Measurements from ENCODE around the gene BYSL.

The BYSL gene

GRCh38 chr6:41917528-41917927, 3.8 kb upstream of the BYSL start:
- DNase-seq: no peak

- no peak for DNase-seq
Measured at GRCh38 chr6:41921712-41921998, 356 bp downstream of the BYSL start.

GRCh38 chr6:41922154-41922553, 855 bp downstream of the BYSL start:
- no peak for DNase-seq

GRCh38 chr6:41927253-41927652, 6.0 kb downstream of the BYSL start:
- no peak for DNase-seq

- DNase-seq: no peak
Measured at GRCh38 chr6:41929924-41930323, 8.6 kb downstream of the BYSL start.

GRCh38 chr6:41931792-41932191, 10.5 kb downstream of the BYSL start:
- DNase-seq: no peak

- no peak for DNase-seq
Measured at GRCh38 chr6:41932378-41932777, 11.1 kb downstream of the BYSL start.

GRCh38 chr6:41934278-41935192, 13.2 kb downstream of the BYSL start:
- no peak for DNase-seq

- DNase-seq: no peak
Measured at GRCh38 chr6:41935193-41935574, 13.9 kb downstream of the BYSL start.

GRCh38 chr6:41935685-41936072, 14.4 kb downstream of the BYSL start:
- DNase-seq: no peak

GRCh38 chr6:41936073-41936837, 15.0 kb downstream of the BYSL start:
- DNase-seq: peak; percentile 55

GRCh38 chr6:41937472-41937860, 16.2 kb downstream of the BYSL start:
- no peak for DNase-seq

- DNase-seq: peak; percentile 51
Measured at GRCh38 chr6:41937861-41938574, 16.7 kb downstream of the BYSL start.

- DNase-seq: no peak
Measured at GRCh38 chr6:41938590-41939175, 17.4 kb downstream of the BYSL start.

- DNase-seq: no peak
Measured at GRCh38 chr6:41939176-41939847, 18.0 kb downstream of the BYSL start.

- DNase-seq: no peak
Measured at GRCh38 chr6:41939848-41940758, 18.8 kb downstream of the BYSL start.

GRCh38 chr6:41940759-41941279, 19.5 kb downstream of the BYSL start:
- DNase-seq: peak; percentile 45

GRCh38 chr6:41941280-41942066, 20.2 kb downstream of the BYSL start, which contains the start of gene CCND3:
TSS of gene CCND3 (minus strand) at chr6:41941808. CDS start at chr6:41941649, 159 bp downstream.
- DNase-seq: peak; percentile 76

GRCh38 chr6:41942067-41942851, 21.0 kb downstream of the BYSL start:
- DNase-seq: peak; percentile 35
